Panc1 (cell line): ENCODE results near the gene IER5L. TPM values are rescaled to one million over a fixed set of nuclear protein-coding genes. Genes with fewer than 3 reads are reported as not detected.

ENCODE experiments used
- ATAC-seq: fragments of 200-7000 bp; cut with Tn5 transposase; 2 replicates; pipeline ENCODE4 v1.9.1; 2020; ENCODE audit warnings: mild to moderate bottlenecking, moderate library complexity
- BruUV-seq: library from RNA; stranded (reverse); fragments of 400-500 nt; replicated peaks from 2 replicates; lab custom pipeline; 2021; lab: Mats Ljungman, UMichigan
- CTCF ChIA-PET: fragments of 300-600 bp; sonication (Branson Sonifier 250); formaldehyde crosslinking; loops from one replicate; lab custom pipeline; 2022; ENCODE audit warnings: antibody characterized with exemption; lab: Charles Lee
- POLR2A ChIA-PET: fragments of 300-600 bp; sonication (Branson Sonifier 250); formaldehyde crosslinking; loops from one replicate; lab custom pipeline; 2022; ENCODE audit warnings: antibody characterized with exemption; lab: Charles Lee
- DNase-seq: peaks from one replicate; pipeline ENCODE4 v3.0.0-alpha.2; 2010; ENCODE audit warnings: low read depth, low spot score
- H3K27ac ChIP-seq: 2 replicates; pipeline ENCODE4 v1.5.1; 2011; ENCODE audit warnings: mild to moderate bottlenecking, low read length, inconsistent platforms
- H3K27me3 ChIP-seq: fragments of 200-500 bp; sonication (Bioruptor generic); 2 replicates; pipeline ENCODE4 v1.6.0; 2014; ENCODE audit warnings: low read length, inconsistent platforms; ENCODE audit not compliant: control insufficient read depth, insufficient read depth
- H3K36me3 ChIP-seq: fragments of 200-500 bp; sonication (Bioruptor generic); 2 replicates; pipeline ENCODE4 v1.5.1; 2014; ENCODE audit warnings: inconsistent platforms, mild to moderate bottlenecking, low read length, moderate library complexity; ENCODE audit not compliant: control insufficient read depth, insufficient read depth
- H3K4me1 ChIP-seq: 2 replicates; pipeline ENCODE4 v1.5.1; 2011; ENCODE audit warnings: inconsistent platforms, mild to moderate bottlenecking, low read length, moderate library complexity; ENCODE audit not compliant: control insufficient read depth, insufficient read depth
- H3K4me3 ChIP-seq, 2 experiments: 2 replicates each; pipeline ENCODE4 v1.5.1; 2011 to 2012; ENCODE audit warnings: low read depth in 2 of 2, low read length in 2 of 2, mild to moderate bottlenecking in 2 of 2, inconsistent platforms in 1 of 2, moderate library complexity in 1 of 2
- H3K9me3 ChIP-seq: fragments of 200-500 bp; sonication (Bioruptor generic); 2 replicates; pipeline ENCODE4 v1.5.1; 2014; ENCODE audit warnings: low read depth, mild to moderate bottlenecking, inconsistent platforms, low read length, moderate library complexity; ENCODE audit not compliant: control insufficient read depth, insufficient read depth
- CTCF ChIP-seq: fragments of 450-650 bp; IDR thresholded peaks from 2 replicates; pipeline ENCODE4 v1.5.1; 2017; ENCODE audit warnings: mild to moderate bottlenecking
- POLR2AphosphoS5 ChIP-seq: IDR thresholded peaks from 2 replicates; pipeline ENCODE4 v1.6.1; 2012; ENCODE audit warnings: mild to moderate bottlenecking, low read depth, low read length, moderate library complexity
- REST ChIP-seq, 2 experiments: IDR thresholded peaks; 2 replicates each; pipeline ENCODE4 v1.6.1; 2011 to 2012; ENCODE audit warnings: low read depth in 2 of 2, control low read depth in 1 of 2, low read length in 1 of 2, mild to moderate bottlenecking in 1 of 2, moderate library complexity in 1 of 2; ENCODE audit not compliant: insufficient read depth in 1 of 2
- SIN3A ChIP-seq: IDR thresholded peaks from 2 replicates; pipeline ENCODE4 v1.6.1; 2012; ENCODE audit warnings: low read depth, mild to moderate bottlenecking, low read length, moderate library complexity, borderline replicate concordance; ENCODE audit not compliant: insufficient read depth
- TCF7L2 ChIP-seq: IDR thresholded peaks from 2 replicates; pipeline ENCODE4 v1.6.1; 2011; ENCODE audit warnings: mild to moderate bottlenecking, low read depth, low read length, inconsistent platforms
- in situ Hi-C: cut with HindIII; loops from 2 replicates; pipeline ENCODE4 v1.10.0; 2016; ENCODE audit warnings: low sequenced_read_pairs, low pct_unique_long_range_greater_than_20kb
- intact Hi-C: fragments of 100-400 bp; cut with micrococcal nuclease; formaldehyde crosslinking; loops from one replicate; pipeline ENCODE4 v1.10.0; 2022; ENCODE audit not compliant: unreplicated experiment
- total RNA-seq: library from RNA; stranded (reverse); gene quantifications from one replicate; pipeline ENCODE4 v1.2.1, GENCODE V29; 2021; ENCODE audit not compliant: unreplicated experiment

The IER5L gene
- total RNA-seq, 1 experiment from 2014 or later, result 44.6 TPM

GRCh38 chr9:129128689-129129088, 49.4 kb downstream of the IER5L start:
- no TSS peak for BruUV-seq
- DNase-seq (no peak), ATAC-seq (no peak)
- Histone ChIP-seq H3K27me3 (no peaks in the 10 kb centered on the region), H3K4me3 (no peak overlapping the region), H3K4me1 (no peaks in the 10 kb centered on the region), H3K36me3 (no peaks in the 10 kb centered on the region), H3K9me3 (no peaks in the 10 kb centered on the region), H3K27ac (no peak overlapping the region)
- in situ Hi-C loops (no loop called here), intact Hi-C loops (no loop called here)
- no peak for TF ChIP-seq TCF7L2
- no peak for TF ChIP-seq SIN3A
- TF ChIP-seq CTCF, result no peak
- no peak for TF ChIP-seq POLR2AphosphoS5
- no peak for TF ChIP-seq REST (IDR thresholded peaks at IDR 0.05; ENCODE audit: insufficient read depth in 1 of 2, low read depth in 2 of 2, low read length in 1 of 2)
- ChIA-PET POLR2A (no interaction called here), CTCF (no interaction called here)

- Histone ChIP-seq H3K4me3 (no peak overlapping the region), H3K27me3 (no peaks in the 10 kb centered on the region), H3K4me1 (no peaks in the 10 kb centered on the region), H3K9me3 (no peaks in the 10 kb centered on the region), H3K36me3 (no peaks in the 10 kb centered on the region), H3K27ac (no peak overlapping the region)
- ATAC-seq (no peak), DNase-seq (no peak)
- ChIA-PET CTCF (no interaction called here), POLR2A (no interaction called here)
- TF ChIP-seq REST (IDR thresholded peaks at IDR 0.05; ENCODE audit: insufficient read depth in 1 of 2, low read depth in 2 of 2, low read length in 1 of 2) (no peak), CTCF (no peak), SIN3A (no peak), POLR2AphosphoS5 (no peak), TCF7L2 (no peak)
- intact Hi-C loops (no loop called here), in situ Hi-C loops (no loop called here)
- TSS peak; percentile 60 for BruUV-seq
These were observed 51.1 kb downstream of the IER5L start for GRCh38 chr9:129126749-129127618.
